Loucy (cell line): ENCODE data around the gene SYP.
"Not testable (repeated sequence)": the region's sequence is repeated elsewhere in the genome, so short reads cannot be mapped to it uniquely, and the experiment has no call there.

Experiments used
- H2AFZ ChIP-seq: fragments of 200-600 bp; sonication (generic); 2 replicates; pipeline ENCODE4 v1.6.0; 2016; ENCODE audit warnings: antibody characterized with exemption, mild to moderate bottlenecking, low read length, moderate library complexity
- H3F3A ChIP-seq: fragments of 200-600 bp; 2 replicates; pipeline ENCODE4 v1.6.0; 2016; ENCODE audit warnings: antibody characterized with exemption, low read depth, mild to moderate bottlenecking
- H3K27me3 ChIP-seq: fragments of 200-600 bp; sonication (generic); 2 replicates; pipeline ENCODE4 v1.6.1; 2014; ENCODE audit warnings: low read length, mild to moderate bottlenecking; ENCODE audit not compliant: insufficient read depth, poor library complexity, severe bottlenecking
- H3K36me3 ChIP-seq: fragments of 200-600 bp; sonication (generic); 2 replicates; pipeline ENCODE4 v1.6.1; 2016; ENCODE audit warnings: low read length; ENCODE audit not compliant: insufficient read depth
- H3K4me1 ChIP-seq: fragments of 200-600 bp; sonication (generic); 2 replicates; pipeline ENCODE4 v1.5.1; 2014; ENCODE audit warnings: low read length, mild to moderate bottlenecking; ENCODE audit not compliant: insufficient read depth, poor library complexity, severe bottlenecking
- H3K4me2 ChIP-seq: fragments of 200-600 bp; sonication (generic); 2 replicates; pipeline ENCODE4 v1.6.0; 2014; ENCODE audit warnings: antibody characterized with exemption, low read length, low read depth, mild to moderate bottlenecking; ENCODE audit not compliant: poor library complexity, severe bottlenecking
- H3K4me3 ChIP-seq: fragments of 200-600 bp; sonication (generic); 2 replicates; pipeline ENCODE4 v1.5.1; 2014; ENCODE audit warnings: low read length, mild to moderate bottlenecking, mixed read lengths; ENCODE audit not compliant: poor library complexity, severe bottlenecking
- H3K79me2 ChIP-seq: fragments of 200-600 bp; sonication (generic); 2 replicates; pipeline ENCODE4 v1.6.1; 2014; ENCODE audit warnings: low read length; ENCODE audit not compliant: insufficient read depth
- H3K9ac ChIP-seq: fragments of 200-600 bp; sonication (generic); 2 replicates; pipeline ENCODE4 v1.6.0; 2014; ENCODE audit warnings: mild to moderate bottlenecking, low read depth, low read length, moderate library complexity; ENCODE audit not compliant: poor library complexity, severe bottlenecking
- H3K9me2 ChIP-seq: fragments of 200-600 bp; sonication (generic); replicated peaks from 2 replicates; pipeline ENCODE4 v1.6.1; 2016; ENCODE audit warnings: low read depth, low read length, mixed read lengths
- H3K9me3 ChIP-seq: fragments of 200-600 bp; sonication (generic); 2 replicates; pipeline ENCODE4 v1.6.1; 2014; ENCODE audit warnings: mild to moderate bottlenecking, antibody characterized with exemption, low read length, low read depth; ENCODE audit not compliant: insufficient read depth
- H4K20me1 ChIP-seq: fragments of 200-600 bp; sonication (generic); 2 replicates; pipeline ENCODE4 v1.6.0; 2014; ENCODE audit warnings: antibody characterized with exemption, low read length, mild to moderate bottlenecking; ENCODE audit not compliant: insufficient read depth, poor library complexity, severe bottlenecking
- CTCF ChIP-seq: fragments of 200-600 bp; sonication (generic); conservative IDR thresholded peaks from 2 replicates; pipeline ENCODE4 v1.5.1; 2014; ENCODE audit warnings: mild to moderate bottlenecking, antibody characterized with exemption, low read length
- EZH2phosphoT487 ChIP-seq: fragments of 200-600 bp; IDR thresholded peaks from 2 replicates; pipeline ENCODE4 v1.6.1; 2018; ENCODE audit warnings: antibody characterized with exemption, mild to moderate bottlenecking, moderate library complexity, borderline replicate concordance

SYP gene

GRCh38 chrX:49176421-49177326 lies 23.3 kb downstream of the SYP start:
- H3K36me3 ChIP-seq = no peaks in the 10 kb centered on the region
- no peaks in the 10 kb centered on the region for H3F3A ChIP-seq
- no peak overlapping the region for H3K9ac ChIP-seq
- TF ChIP-seq CTCF (no peak), EZH2phosphoT487 (no peak)
- H3K4me3 ChIP-seq = no peak overlapping the region
- H3K9me3 ChIP-seq = no peaks in the 10 kb centered on the region
- H4K20me1 ChIP-seq = peaks cover 15% of the 10 kb centered on the region
- H3K4me1 ChIP-seq = peaks cover 19% of the 10 kb centered on the region
- H3K27me3 ChIP-seq = no peaks in the 10 kb centered on the region
- H3K9me2 ChIP-seq = no peaks in the 10 kb centered on the region
- no peak overlapping the region for H2AFZ ChIP-seq
- no peak overlapping the region for H3K4me2 ChIP-seq
- peaks cover 24% of the 10 kb centered on the region for H3K79me2 ChIP-seq

GRCh38 chrX:49175435-49176274 lies 24.3 kb downstream of the SYP start:
- no peaks in the 10 kb centered on the region for H3K9me2 ChIP-seq
- no peak overlapping the region for H2AFZ ChIP-seq
- peak overlapping the region; percentile 94 for H3K4me2 ChIP-seq
- TF ChIP-seq EZH2phosphoT487 (no peak), CTCF (peak; percentile 27; the same call in 1 of the 2 replicates)
- H3K27me3 ChIP-seq = no peaks in the 10 kb centered on the region
- H3K4me3 ChIP-seq = no peak overlapping the region
- H3K9me3 ChIP-seq = no peaks in the 10 kb centered on the region
- peaks cover 24% of the 10 kb centered on the region for H3K79me2 ChIP-seq
- H3K4me1 ChIP-seq = peaks cover 19% of the 10 kb centered on the region
- H3K9ac ChIP-seq = no peak overlapping the region
- peaks cover 15% of the 10 kb centered on the region for H4K20me1 ChIP-seq
- no peaks in the 10 kb centered on the region for H3F3A ChIP-seq
- H3K36me3 ChIP-seq = no peaks in the 10 kb centered on the region

- Histone ChIP-seq H3K36me3 (no peaks in the 10 kb centered on the region), H3K4me2 (peak overlapping the region; percentile 94), H3F3A (no peaks in the 10 kb centered on the region), H3K9me3 (no peaks in the 10 kb centered on the region), H3K4me1 (peaks cover 19% of the 10 kb centered on the region), H3K79me2 (peaks cover 24% of the 10 kb centered on the region), H3K9me2 (no peaks in the 10 kb centered on the region), H3K9ac (no peak overlapping the region), H4K20me1 (peaks cover 15% of the 10 kb centered on the region), H3K4me3 (no peak overlapping the region), H3K27me3 (no peaks in the 10 kb centered on the region), H2AFZ (no peak overlapping the region)
- TF ChIP-seq CTCF = no peak
- no peak for TF ChIP-seq EZH2phosphoT487
Observed at GRCh38 chrX:49174723-49175122, 25.3 kb downstream of the SYP start.

GRCh38 chrX:49173544-49173943 lies 26.4 kb downstream of the SYP start:
- peaks cover 24% of the 10 kb centered on the region for H3K79me2 ChIP-seq
- H4K20me1 ChIP-seq = peaks cover 15% of the 10 kb centered on the region
- peak overlapping the region; percentile 95 for H3K9ac ChIP-seq
- not testable (repeated sequence) for H3K9me2 ChIP-seq, H3K36me3 ChIP-seq, H3F3A ChIP-seq, H2AFZ ChIP-seq, H3K27me3 ChIP-seq, H3K9me3 ChIP-seq
- peak overlapping the region; percentile 94 for H3K4me2 ChIP-seq
- peaks cover 19% of the 10 kb centered on the region for H3K4me1 ChIP-seq
- peak overlapping the region; percentile 90 for H3K4me3 ChIP-seq
